ENCODE measurements around the gene TOM1L2.
"Not testable (repeated sequence)": the region's sequence is repeated elsewhere in the genome, so short reads cannot be mapped to it uniquely, and the experiment has no call there.

The TOM1L2 gene

GRCh38 chr17:17921192-17922069, 50.8 kb downstream of the TOM1L2 start:
- DNase-seq: no peak

- peak; percentile 71 for DNase-seq
Observed at GRCh38 chr17:17919169-17920107, 52.8 kb downstream of the TOM1L2 start.

GRCh38 chr17:17917394-17917793, 54.8 kb downstream of the TOM1L2 start:
- no peak for DNase-seq

- DNase-seq: no peak
Observed at GRCh38 chr17:17915183-17915582, 57.0 kb downstream of the TOM1L2 start.

- peak; percentile 63 for DNase-seq
Observed at GRCh38 chr17:17913695-17914332, 58.4 kb downstream of the TOM1L2 start.

- not testable (repeated sequence) for DNase-seq
Observed at GRCh38 chr17:17912336-17912735, 59.9 kb downstream of the TOM1L2 start.

GRCh38 chr17:17911001-17911613, 61.1 kb downstream of the TOM1L2 start:
- DNase-seq: no peak

GRCh38 chr17:17910060-17910459, 62.1 kb downstream of the TOM1L2 start:
- no peak for DNase-seq

GRCh38 chr17:17909078-17909477, 63.1 kb downstream of the TOM1L2 start:
- no peak for DNase-seq

GRCh38 chr17:17907469-17907868, 64.7 kb downstream of the TOM1L2 start:
- no peak for DNase-seq

- no peak for DNase-seq
Observed at GRCh38 chr17:17906418-17907215, 65.6 kb downstream of the TOM1L2 start.

- DNase-seq: no peak
Observed at GRCh38 chr17:17905036-17905320, 67.2 kb downstream of the TOM1L2 start.

GRCh38 chr17:17904166-17905035, 67.8 kb downstream of the TOM1L2 start:
- no peak for DNase-seq

GRCh38 chr17:17902877-17903276, 69.3 kb downstream of the TOM1L2 start:
- no peak for DNase-seq

GRCh38 chr17:17902376-17902775, 69.8 kb downstream of the TOM1L2 start:
- no peak for DNase-seq

GRCh38 chr17:17900615-17901520, 71.3 kb downstream of the TOM1L2 start:
- no peak for DNase-seq

GRCh38 chr17:17899486-17899885, 72.7 kb downstream of the TOM1L2 start:
- no peak for DNase-seq

GRCh38 chr17:17898673-17899072, 73.5 kb downstream of the TOM1L2 start:
- no peak for DNase-seq

GRCh38 chr17:17897442-17897841, 74.8 kb downstream of the TOM1L2 start:
- no peak for DNase-seq

- no peak for DNase-seq
Observed at GRCh38 chr17:17896746-17897145, 75.5 kb downstream of the TOM1L2 start.
